Trophoblast cell (in vitro differentiated cells and primary cell): ENCODE data around the gene ATP5PB. TPM values are rescaled to one million over a fixed set of nuclear protein-coding genes. Genes with fewer than 3 reads are reported as not detected.

Experiments
- DNase-seq, 2 donors: peaks; one replicate each; pipeline ENCODE4 v3.0.0-alpha.2; 2016
- H2AFZ ChIP-seq: 2 replicates; pipeline ENCODE4 v1.6.1; 2013; ENCODE audit warnings: low read length, moderate library complexity, mild to moderate bottlenecking; ENCODE audit not compliant: insufficient read depth, poor library complexity
- H2AK5ac ChIP-seq: 2 replicates; pipeline ENCODE4 v1.6.1; 2013; ENCODE audit warnings: mild to moderate bottlenecking, low read length
- H2BK120ac ChIP-seq: 2 replicates; pipeline ENCODE4 v1.6.1; 2013; ENCODE audit warnings: low read length, mild to moderate bottlenecking, moderate library complexity; ENCODE audit not compliant: insufficient read depth, poor library complexity
- H2BK12ac ChIP-seq: 2 replicates; pipeline ENCODE4 v1.6.1; 2013; ENCODE audit warnings: mild to moderate bottlenecking, low read length, moderate library complexity
- H2BK5ac ChIP-seq: 2 replicates; pipeline ENCODE4 v1.6.1; 2013; ENCODE audit warnings: low read length, low read depth, moderate library complexity, mild to moderate bottlenecking; ENCODE audit not compliant: poor library complexity
- H3K14ac ChIP-seq: 2 replicates; pipeline ENCODE4 v1.6.1; 2013; ENCODE audit warnings: mild to moderate bottlenecking, low read length
- H3K18ac ChIP-seq: 2 replicates; pipeline ENCODE4 v1.6.1; 2013; ENCODE audit warnings: mild to moderate bottlenecking, low read length
- H3K23ac ChIP-seq: 2 replicates; pipeline ENCODE4 v1.6.1; 2013; ENCODE audit warnings: low read length
- H3K27ac ChIP-seq: 2 replicates; pipeline ENCODE4 v1.5.1; 2013; ENCODE audit warnings: low read depth, mild to moderate bottlenecking, inconsistent platforms, low read length, moderate library complexity
- H3K27me3 ChIP-seq: 2 replicates; pipeline ENCODE4 v1.6.1; 2013; ENCODE audit warnings: inconsistent platforms, mild to moderate bottlenecking, low read length, moderate library complexity; ENCODE audit not compliant: insufficient read depth
- H3K36me3 ChIP-seq, 2 experiments: 1 replicate in 1 of 2; 2 replicates in 1 of 2; pipeline ENCODE4 v1.6.1; 2013; ENCODE audit warnings: low read length in 2 of 2, mild to moderate bottlenecking in 2 of 2, moderate library complexity in 1 of 2; ENCODE audit not compliant: insufficient read depth in 2 of 2, control insufficient read depth in 1 of 2
- H3K4ac ChIP-seq: 2 replicates; pipeline ENCODE4 v1.6.1; 2013; ENCODE audit warnings: low read depth, mild to moderate bottlenecking, low read length, moderate library complexity
- H3K4me1 ChIP-seq, 2 experiments: 1 replicate in 1 of 2; 2 replicates in 1 of 2; pipeline ENCODE4 v1.6.1; 2013; ENCODE audit warnings: low read length in 2 of 2, mild to moderate bottlenecking in 2 of 2, moderate library complexity in 1 of 2; ENCODE audit not compliant: insufficient read depth in 2 of 2, control insufficient read depth in 1 of 2
- H3K4me2 ChIP-seq: 2 replicates; pipeline ENCODE4 v1.6.1; 2013; ENCODE audit warnings: inconsistent platforms, mild to moderate bottlenecking, low read length, moderate library complexity
- H3K4me3 ChIP-seq: 2 replicates; pipeline ENCODE4 v1.5.1; 2013; ENCODE audit warnings: mild to moderate bottlenecking, low read depth, low read length, inconsistent platforms
- H3K79me1 ChIP-seq: one replicate; pipeline ENCODE4 v1.6.1; 2013; ENCODE audit warnings: low read length
- H3K79me2 ChIP-seq: 2 replicates; pipeline ENCODE4 v1.6.1; 2013; ENCODE audit warnings: low read length, mild to moderate bottlenecking; ENCODE audit not compliant: control insufficient read depth, insufficient read depth, poor library complexity
- H3K9ac ChIP-seq: 2 replicates; pipeline ENCODE4 v1.6.1; 2013; ENCODE audit warnings: mild to moderate bottlenecking, low read length
- H3K9me3 ChIP-seq: 2 replicates; pipeline ENCODE4 v1.6.1; 2013; ENCODE audit warnings: low read depth, mild to moderate bottlenecking, control low read depth, inconsistent platforms, low read length; ENCODE audit not compliant: insufficient read depth
- H4K12ac ChIP-seq: 2 replicates; pipeline ENCODE4 v1.6.1; 2013; ENCODE audit warnings: low read depth, mild to moderate bottlenecking, low read length, moderate library complexity
- H4K8ac ChIP-seq: 2 replicates; pipeline ENCODE4 v1.6.1; 2013; ENCODE audit warnings: low read depth, mild to moderate bottlenecking, low read length, moderate library complexity
- H4K91ac ChIP-seq: one replicate; pipeline ENCODE4 v1.6.1; 2013; ENCODE audit warnings: low read depth, mild to moderate bottlenecking, low read length, moderate library complexity
- WGBS: extraction: QIAGEN DNeasy Blood & Tissue Kit; methylation state at CpG from one replicate; pipeline ENCODE4 v1.1.7; 2013; ENCODE audit warnings: missing lambda C conversion rate; ENCODE audit not compliant: insufficient read length, insufficient coverage; ENCODE audit errors: extremely low coverage; 5-methylcytosine and 5-hydroxymethylcytosine counted together
- polyA plus RNA-seq: library from polyadenylated mRNA; stranded (reverse); fragments of 200-250 nt; gene quantifications from 2 replicates; pipeline ENCODE4 v1.2.3, GENCODE V29; 2013

Gene ATP5PB, protein sequence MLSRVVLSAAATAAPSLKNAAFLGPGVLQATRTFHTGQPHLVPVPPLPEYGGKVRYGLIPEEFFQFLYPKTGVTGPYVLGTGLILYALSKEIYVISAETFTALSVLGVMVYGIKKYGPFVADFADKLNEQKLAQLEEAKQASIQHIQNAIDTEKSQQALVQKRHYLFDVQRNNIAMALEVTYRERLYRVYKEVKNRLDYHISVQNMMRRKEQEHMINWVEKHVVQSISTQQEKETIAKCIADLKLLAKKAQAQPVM
- 268 and 276 TPM in 2 replicates for polyA plus RNA-seq

DNA sequence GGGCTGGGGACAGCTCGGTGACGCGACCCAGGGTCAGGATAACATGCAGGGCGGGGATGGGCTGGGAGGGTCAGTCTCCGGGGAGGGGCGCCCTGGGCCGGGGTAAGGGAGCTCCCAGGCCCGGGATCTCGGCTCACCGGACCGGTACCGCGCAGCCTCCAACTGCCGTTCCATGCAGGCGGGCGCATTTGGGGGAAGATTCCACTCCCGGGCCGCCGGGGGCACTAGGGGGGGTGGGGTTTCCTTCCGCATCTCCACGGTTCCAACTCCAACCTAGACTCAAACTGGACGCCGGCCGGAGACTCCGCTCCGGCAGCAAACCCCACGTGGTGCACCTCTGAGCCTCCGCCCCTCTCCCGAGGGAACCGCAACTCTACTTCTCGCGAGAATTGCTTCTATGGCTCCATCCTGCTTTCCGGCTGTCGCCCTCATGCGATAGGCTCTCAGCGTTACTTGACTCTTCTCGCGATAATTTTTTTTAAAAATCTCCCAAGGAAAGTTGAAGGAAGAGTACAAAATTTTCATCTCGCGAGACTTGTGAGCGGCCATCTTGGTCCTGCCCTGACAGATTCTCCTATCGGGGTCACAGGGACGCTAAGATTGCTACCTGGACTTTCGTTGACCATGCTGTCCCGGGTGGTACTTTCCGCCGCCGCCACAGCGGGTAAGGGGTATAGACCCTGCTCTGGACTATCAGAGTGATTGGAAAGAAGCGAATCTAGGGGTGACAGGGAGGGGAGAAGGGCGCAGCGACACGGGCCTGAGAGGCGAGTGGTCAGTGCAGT is at the start of gene ATP5PB, which contains the start of gene WDR77:
Gene ATP5PB, plus strand, starts transcription at position 547 of the 785 bp plus-strand sequence. Its CDS starts 78 bp downstream, at position 625.
Gene WDR77, minus strand, starts transcription at position 339 of the 785 bp plus-strand sequence. Its CDS starts 87 bp downstream, at position 252.
- H4K91ac ChIP-seq, result peak within 1 kb of the TSS; percentile 88
- peaks cover 12% of the 10 kb centered on the region for H3K79me2 ChIP-seq
- peak within 1 kb of the TSS; percentile 62 for H3K18ac ChIP-seq
- H3K14ac ChIP-seq, result peak within 1 kb of the TSS; percentile 90
- peak within 1 kb of the TSS; percentile 96 for H4K8ac ChIP-seq
- no peaks in the 10 kb centered on the region for H3K27me3 ChIP-seq
- H3K4me2 ChIP-seq, result peak within 1 kb of the TSS; percentile 86
- H3K27ac ChIP-seq, result peak within 1 kb of the TSS; percentile 75
- peak within 1 kb of the TSS; percentile 96 for H3K9ac ChIP-seq
- no peak within 1 kb of the TSS for H2BK12ac ChIP-seq
- H3K4ac ChIP-seq, result peak within 1 kb of the TSS; percentile 84
- WGBS, result no CpG with 5 or more reads among the region's 54 CpGs
- H2AFZ ChIP-seq, result peak within 1 kb of the TSS; percentile 84
- H3K9me3 ChIP-seq, result no peaks in the 10 kb centered on the region
- H4K12ac ChIP-seq, result peak within 1 kb of the TSS; percentile 94
- peaks cover 2 to 10% of the 10 kb centered on the region in 2 experiments for H3K36me3 ChIP-seq
- no peak within 1 kb of the TSS for H3K23ac ChIP-seq
- DNase-seq, result peak; percentile 98 to 100
- H2AK5ac ChIP-seq, result peak within 1 kb of the TSS; percentile 69
- peak within 1 kb of the TSS; percentile 34 for H2BK120ac ChIP-seq
- H3K4me1 ChIP-seq, result peaks cover 2 to 4% of the 10 kb centered on the region in 2 experiments
- H3K4me3 ChIP-seq, result peak within 1 kb of the TSS; percentile 96
- H3K79me1 ChIP-seq, result peaks cover 9% of the 10 kb centered on the region
- peak within 1 kb of the TSS; percentile 58 for H2BK5ac ChIP-seq

DNA sequence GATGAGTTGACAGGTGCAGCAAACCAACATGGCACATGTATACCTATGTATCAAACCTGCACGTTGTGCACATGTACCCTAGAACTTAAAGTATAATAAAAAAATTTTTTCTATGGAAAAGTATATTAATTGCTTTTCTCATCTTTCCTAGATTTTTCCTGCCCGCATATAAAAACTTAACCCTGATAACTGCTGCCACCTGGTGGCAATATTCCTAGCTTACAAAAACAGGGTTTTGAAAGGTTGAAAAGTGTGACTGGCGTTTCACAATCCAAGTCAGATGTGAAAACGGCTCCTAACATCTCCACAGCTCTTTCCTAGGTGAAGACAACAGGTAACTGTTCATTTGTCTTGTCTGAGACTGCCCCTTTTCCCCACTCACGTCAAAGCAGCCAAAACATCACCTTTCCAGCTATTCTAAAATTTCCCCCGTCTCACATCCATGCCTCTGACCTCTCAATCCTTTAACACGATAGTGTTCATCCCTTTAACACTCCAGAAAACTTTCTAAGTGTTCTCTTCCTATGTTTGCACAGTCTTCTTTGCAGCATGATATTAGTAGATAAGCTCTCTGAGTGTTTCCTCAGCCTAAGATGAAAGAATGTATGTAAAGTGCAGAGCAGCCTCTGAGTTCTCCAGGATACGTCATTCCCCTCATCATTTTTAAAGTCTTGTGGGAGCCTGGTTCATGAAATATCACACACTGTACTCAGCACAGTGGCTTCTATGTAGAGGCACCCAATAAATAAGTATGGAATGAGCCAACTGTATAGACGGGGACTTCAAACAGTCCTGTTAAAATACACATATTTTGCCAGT is 49.3 kb upstream of the ATP5PB start:
- Histone ChIP-seq H4K8ac (no peak overlapping the region), H3K18ac (no peak overlapping the region), H3K4ac (no peak overlapping the region), H2BK12ac (no peak overlapping the region), H4K91ac (no peak overlapping the region), H3K4me3 (no peak overlapping the region), H3K14ac (no peak overlapping the region), H2AFZ (no peak overlapping the region), H3K27me3 (no peaks in the 10 kb centered on the region), H2BK5ac (no peak overlapping the region), H3K79me1 (no peaks in the 10 kb centered on the region), H2BK120ac (no peak overlapping the region), H3K4me2 (no peak overlapping the region), H3K79me2 (no peaks in the 10 kb centered on the region), H3K23ac (no peak overlapping the region), H3K9ac (no peak overlapping the region), H2AK5ac (no peak overlapping the region), H3K9me3 (no peaks in the 10 kb centered on the region), H4K12ac (no peak overlapping the region), H3K36me3 (no peaks in the 10 kb centered on the region), H3K27ac (no peak overlapping the region), H3K4me1 (no peaks in the 10 kb centered on the region)
- peak; percentile 28 to 84 for DNase-seq
- no CpG with 5 or more reads among the region's 9 CpGs for WGBS

DNA sequence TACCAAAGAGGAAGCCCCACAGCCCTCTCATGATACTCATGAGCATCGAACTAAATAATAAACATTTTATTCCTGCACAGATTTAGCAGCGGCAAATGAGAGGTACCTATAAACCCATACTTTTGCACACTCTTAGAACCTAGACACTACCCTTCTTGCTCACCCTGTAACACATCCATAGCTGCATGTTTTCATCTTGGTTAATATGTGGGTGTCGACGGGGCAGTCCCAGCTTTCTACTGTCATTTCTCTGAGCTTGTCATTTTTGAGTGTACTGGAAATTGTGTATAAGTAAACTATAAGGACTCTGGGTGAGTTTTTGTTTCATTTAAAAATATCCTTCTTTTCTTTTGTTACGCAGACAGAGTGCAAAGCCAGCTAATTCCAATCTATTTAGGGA is 47.2 kb upstream of the ATP5PB start:
- H3K9ac ChIP-seq, result no peak overlapping the region
- H3K18ac ChIP-seq, result no peak overlapping the region
- H2AFZ ChIP-seq, result no peak overlapping the region
- no peak overlapping the region for H2BK120ac ChIP-seq
- H3K27ac ChIP-seq, result no peak overlapping the region
- H3K9me3 ChIP-seq, result no peaks in the 10 kb centered on the region
- H4K12ac ChIP-seq, result no peak overlapping the region
- no peak for DNase-seq
- H3K14ac ChIP-seq, result no peak overlapping the region
- H3K4me3 ChIP-seq, result no peak overlapping the region
- no peaks in the 10 kb centered on the region for H3K79me1 ChIP-seq
- no peak overlapping the region for H4K8ac ChIP-seq
- H3K23ac ChIP-seq, result no peak overlapping the region
- no CpG with 5 or more reads among the region's 5 CpGs for WGBS
- H2BK12ac ChIP-seq, result no peak overlapping the region
- H3K36me3 ChIP-seq, result no peaks in the 10 kb centered on the region
- H3K79me2 ChIP-seq, result no peaks in the 10 kb centered on the region
- no peak overlapping the region for H2AK5ac ChIP-seq
- no peak overlapping the region for H2BK5ac ChIP-seq
- no peak overlapping the region for H3K4me2 ChIP-seq
- H4K91ac ChIP-seq, result no peak overlapping the region
- no peaks in the 10 kb centered on the region for H3K27me3 ChIP-seq
- H3K4me1 ChIP-seq, result no peaks in the 10 kb centered on the region
- H3K4ac ChIP-seq, result no peak overlapping the region

DNA sequence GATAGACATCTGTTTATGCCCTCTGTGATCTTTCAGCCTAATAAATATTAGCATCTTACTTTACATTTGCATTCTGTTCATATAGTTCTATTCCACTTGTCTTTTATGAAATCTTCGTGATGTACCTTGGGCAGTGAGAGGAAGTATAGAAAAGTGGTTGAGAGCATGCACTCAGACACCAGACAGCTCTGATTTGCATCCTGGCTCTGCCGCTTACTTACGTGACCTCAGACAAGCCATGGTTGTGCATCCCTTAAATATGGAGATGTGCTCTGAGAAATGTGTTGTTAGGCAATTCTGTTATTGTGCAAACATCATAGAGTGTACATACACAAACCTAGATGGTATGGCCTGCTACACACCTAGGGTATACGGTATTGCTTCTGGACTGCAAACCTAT is 44.7 kb upstream of the ATP5PB start:
- H3K4ac ChIP-seq, result no peak overlapping the region
- no peak overlapping the region for H4K12ac ChIP-seq
- no peaks in the 10 kb centered on the region for H3K36me3 ChIP-seq
- H3K14ac ChIP-seq, result no peak overlapping the region
- no peak overlapping the region for H2BK12ac ChIP-seq
- no peak overlapping the region for H4K91ac ChIP-seq
- WGBS, result no CpG with 5 or more reads among the region's 4 CpGs
- H3K9me3 ChIP-seq, result no peaks in the 10 kb centered on the region
- H3K27me3 ChIP-seq, result no peaks in the 10 kb centered on the region
- no peak overlapping the region for H2BK5ac ChIP-seq
- no peak overlapping the region for H2BK120ac ChIP-seq
- H3K79me2 ChIP-seq, result no peaks in the 10 kb centered on the region
- no peak overlapping the region for H3K18ac ChIP-seq
- H2AFZ ChIP-seq, result no peak overlapping the region
- H2AK5ac ChIP-seq, result no peak overlapping the region
- no peak overlapping the region for H4K8ac ChIP-seq
- no peak for DNase-seq
- H3K9ac ChIP-seq, result no peak overlapping the region
- no peak overlapping the region for H3K4me2 ChIP-seq
- no peak overlapping the region for H3K4me3 ChIP-seq
- H3K79me1 ChIP-seq, result no peaks in the 10 kb centered on the region
- no peak overlapping the region for H3K27ac ChIP-seq
- H3K4me1 ChIP-seq, result no peaks in the 10 kb centered on the region
- H3K23ac ChIP-seq, result no peak overlapping the region
